Panc1 (cell line): ENCODE data around the gene SYT11.

Experiments
- POLR2AphosphoS5 ChIP-seq: IDR thresholded peaks from 2 replicates; pipeline ENCODE4 v1.6.1; 2012; ENCODE audit warnings: mild to moderate bottlenecking, low read depth, low read length, moderate library complexity
- SIN3A ChIP-seq: IDR thresholded peaks from 2 replicates; pipeline ENCODE4 v1.6.1; 2012; ENCODE audit warnings: low read depth, mild to moderate bottlenecking, low read length, moderate library complexity, borderline replicate concordance; ENCODE audit not compliant: insufficient read depth
- TCF7L2 ChIP-seq: IDR thresholded peaks from 2 replicates; pipeline ENCODE4 v1.6.1; 2011; ENCODE audit warnings: mild to moderate bottlenecking, low read depth, low read length, inconsistent platforms
- TF ChIP-seq, protein P1 (sequence below): fragments of 450-650 bp; IDR thresholded peaks from 2 replicates; pipeline ENCODE4 v1.5.1; 2017; ENCODE audit warnings: mild to moderate bottlenecking
- TF ChIP-seq, protein P2 (sequence below), 2 experiments: IDR thresholded peaks; 2 replicates each; pipeline ENCODE4 v1.6.1; 2011 to 2012; ENCODE audit warnings: low read depth in 2 of 2, control low read depth in 1 of 2, low read length in 1 of 2, mild to moderate bottlenecking in 1 of 2, moderate library complexity in 1 of 2; ENCODE audit not compliant: insufficient read depth in 1 of 2

GRCh38 chr1:155910621-155911121 is 51.3 kb downstream of the SYT11 start:
- TF ChIP-seq, protein P1, sequence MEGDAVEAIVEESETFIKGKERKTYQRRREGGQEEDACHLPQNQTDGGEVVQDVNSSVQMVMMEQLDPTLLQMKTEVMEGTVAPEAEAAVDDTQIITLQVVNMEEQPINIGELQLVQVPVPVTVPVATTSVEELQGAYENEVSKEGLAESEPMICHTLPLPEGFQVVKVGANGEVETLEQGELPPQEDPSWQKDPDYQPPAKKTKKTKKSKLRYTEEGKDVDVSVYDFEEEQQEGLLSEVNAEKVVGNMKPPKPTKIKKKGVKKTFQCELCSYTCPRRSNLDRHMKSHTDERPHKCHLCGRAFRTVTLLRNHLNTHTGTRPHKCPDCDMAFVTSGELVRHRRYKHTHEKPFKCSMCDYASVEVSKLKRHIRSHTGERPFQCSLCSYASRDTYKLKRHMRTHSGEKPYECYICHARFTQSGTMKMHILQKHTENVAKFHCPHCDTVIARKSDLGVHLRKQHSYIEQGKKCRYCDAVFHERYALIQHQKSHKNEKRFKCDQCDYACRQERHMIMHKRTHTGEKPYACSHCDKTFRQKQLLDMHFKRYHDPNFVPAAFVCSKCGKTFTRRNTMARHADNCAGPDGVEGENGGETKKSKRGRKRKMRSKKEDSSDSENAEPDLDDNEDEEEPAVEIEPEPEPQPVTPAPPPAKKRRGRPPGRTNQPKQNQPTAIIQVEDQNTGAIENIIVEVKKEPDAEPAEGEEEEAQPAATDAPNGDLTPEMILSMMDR = no peak
- TF ChIP-seq, protein P2, sequence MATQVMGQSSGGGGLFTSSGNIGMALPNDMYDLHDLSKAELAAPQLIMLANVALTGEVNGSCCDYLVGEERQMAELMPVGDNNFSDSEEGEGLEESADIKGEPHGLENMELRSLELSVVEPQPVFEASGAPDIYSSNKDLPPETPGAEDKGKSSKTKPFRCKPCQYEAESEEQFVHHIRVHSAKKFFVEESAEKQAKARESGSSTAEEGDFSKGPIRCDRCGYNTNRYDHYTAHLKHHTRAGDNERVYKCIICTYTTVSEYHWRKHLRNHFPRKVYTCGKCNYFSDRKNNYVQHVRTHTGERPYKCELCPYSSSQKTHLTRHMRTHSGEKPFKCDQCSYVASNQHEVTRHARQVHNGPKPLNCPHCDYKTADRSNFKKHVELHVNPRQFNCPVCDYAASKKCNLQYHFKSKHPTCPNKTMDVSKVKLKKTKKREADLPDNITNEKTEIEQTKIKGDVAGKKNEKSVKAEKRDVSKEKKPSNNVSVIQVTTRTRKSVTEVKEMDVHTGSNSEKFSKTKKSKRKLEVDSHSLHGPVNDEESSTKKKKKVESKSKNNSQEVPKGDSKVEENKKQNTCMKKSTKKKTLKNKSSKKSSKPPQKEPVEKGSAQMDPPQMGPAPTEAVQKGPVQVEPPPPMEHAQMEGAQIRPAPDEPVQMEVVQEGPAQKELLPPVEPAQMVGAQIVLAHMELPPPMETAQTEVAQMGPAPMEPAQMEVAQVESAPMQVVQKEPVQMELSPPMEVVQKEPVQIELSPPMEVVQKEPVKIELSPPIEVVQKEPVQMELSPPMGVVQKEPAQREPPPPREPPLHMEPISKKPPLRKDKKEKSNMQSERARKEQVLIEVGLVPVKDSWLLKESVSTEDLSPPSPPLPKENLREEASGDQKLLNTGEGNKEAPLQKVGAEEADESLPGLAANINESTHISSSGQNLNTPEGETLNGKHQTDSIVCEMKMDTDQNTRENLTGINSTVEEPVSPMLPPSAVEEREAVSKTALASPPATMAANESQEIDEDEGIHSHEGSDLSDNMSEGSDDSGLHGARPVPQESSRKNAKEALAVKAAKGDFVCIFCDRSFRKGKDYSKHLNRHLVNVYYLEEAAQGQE (IDR thresholded peaks at IDR 0.05; ENCODE audit: insufficient read depth in 1 of 2, low read depth in 2 of 2, low read length in 1 of 2) = no peak
- TF ChIP-seq POLR2AphosphoS5 (no peak), SIN3A (no peak), TCF7L2 (no peak)
